NCI-H2107 treated with DMSO at 0.1 percent for 48 hours (cell line): ENCODE data around the gene GRXCR2.
"Not testable (repeated sequence)": the region's sequence is repeated elsewhere in the genome, so short reads cannot be mapped to it uniquely, and the experiment has no call there.

Experiments used
- DNase-seq: peaks from one replicate; lab custom pipeline; 2025; ENCODE audit not compliant: unreplicated experiment; lab: John Stamatoyannopoulos, UW

GRXCR2 gene

DNA sequence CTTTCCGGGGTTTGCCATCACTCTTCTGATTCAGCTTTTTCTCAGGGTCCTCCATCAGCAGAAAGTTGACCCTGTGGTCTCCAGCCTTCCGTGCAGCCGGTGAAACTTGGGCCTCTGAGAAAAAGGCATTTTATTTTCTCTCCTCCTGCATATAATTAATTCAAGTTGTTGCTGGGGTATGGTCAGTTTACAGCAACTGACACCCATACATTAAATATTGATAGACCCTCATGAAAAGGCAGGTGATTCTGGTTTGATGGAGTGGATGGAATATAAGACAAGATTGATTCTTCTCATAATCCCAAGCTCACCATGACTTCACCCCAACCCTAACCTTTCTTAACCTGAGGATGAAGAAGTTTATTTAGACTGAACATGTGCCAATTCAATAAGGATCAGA lies at the start of gene GRXCR2:
Gene GRXCR2, minus strand, starts transcription at position 101 of the 400 bp plus-strand sequence. Its CDS starts 46 bp downstream, at position 55.
- DNase-seq = no peak

DNA sequence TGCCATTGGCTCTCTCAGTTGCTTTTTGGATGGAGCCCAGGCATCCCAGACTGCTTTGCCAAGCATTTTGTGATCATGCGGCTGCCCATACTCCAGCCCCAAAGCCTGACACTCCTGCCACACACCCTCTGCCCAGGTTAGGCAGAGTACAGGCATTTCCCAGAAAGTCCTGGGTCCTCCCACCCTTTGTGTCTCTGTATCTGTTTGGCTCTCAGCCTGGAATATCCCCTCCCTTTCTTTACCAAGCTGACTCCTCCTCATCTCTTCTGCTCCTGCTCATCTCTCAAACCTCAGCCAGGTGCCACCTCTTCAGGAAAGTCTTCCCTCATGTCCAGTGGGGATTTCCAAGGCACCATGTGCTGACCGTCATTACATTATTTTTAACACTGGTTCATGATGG lies 49.2 kb upstream of the GRXCR2 start:
- no peak for DNase-seq

GRCh38 chr5:145921211-145921610 lies 48.4 kb upstream of the GRXCR2 start:
- no peak for DNase-seq

GRCh38 chr5:145920542-145921210 lies 47.9 kb upstream of the GRXCR2 start:
- no peak for DNase-seq

DNA sequence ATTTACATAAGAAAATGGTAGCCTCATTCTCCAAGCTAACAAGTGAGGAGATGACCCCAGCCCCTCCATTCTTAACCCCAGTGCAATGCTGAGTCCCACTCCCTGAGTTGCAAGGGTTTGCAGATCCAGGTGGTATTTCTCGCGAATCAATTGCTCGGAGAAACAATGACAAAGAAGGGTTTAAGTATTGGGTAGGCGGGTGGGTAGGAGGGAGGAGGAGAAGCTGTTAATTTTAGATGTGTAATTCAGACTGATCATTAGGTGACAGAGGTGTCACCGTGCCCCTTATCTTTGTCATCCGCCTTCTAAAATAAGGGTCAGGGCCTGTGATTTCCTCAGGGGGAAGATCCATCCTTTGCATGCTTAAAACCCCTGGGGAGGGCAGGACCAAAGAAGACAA lies 46.6 kb upstream of the GRXCR2 start:
- no peak for DNase-seq

GRCh38 chr5:145918397-145918796 lies 45.6 kb upstream of the GRXCR2 start:
- DNase-seq = no peak

- DNase-seq = no peak
These were observed 44.5 kb upstream of the GRXCR2 start for GRCh38 chr5:145917288-145917687.

GRCh38 chr5:145915970-145916638 lies 43.3 kb upstream of the GRXCR2 start:
- no peak for DNase-seq

DNA sequence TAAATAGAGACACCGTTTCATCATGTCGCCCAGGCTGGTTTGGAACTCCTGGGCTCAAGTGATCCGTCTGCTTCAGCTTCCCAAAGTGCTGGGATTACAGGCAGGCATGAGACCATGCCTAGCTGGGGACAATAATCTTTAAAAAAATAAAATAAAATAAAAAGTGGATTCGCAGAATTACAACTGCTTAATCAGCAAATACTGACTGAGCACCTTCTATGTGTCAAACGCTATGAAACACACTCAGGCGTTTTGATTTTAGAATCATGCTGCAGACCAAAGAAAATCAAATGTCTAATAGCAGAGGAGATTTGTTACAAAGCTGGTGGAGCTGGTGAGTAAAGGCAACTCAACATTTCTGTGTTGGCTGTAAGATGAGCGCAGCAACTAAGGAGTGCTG lies 40.9 kb upstream of the GRXCR2 start:
- no peak for DNase-seq

GRCh38 chr5:145912594-145912993 lies 39.8 kb upstream of the GRXCR2 start:
- no peak for DNase-seq

- DNase-seq = no peak
These were observed 39.2 kb upstream of the GRXCR2 start for GRCh38 chr5:145912019-145912418.

DNA sequence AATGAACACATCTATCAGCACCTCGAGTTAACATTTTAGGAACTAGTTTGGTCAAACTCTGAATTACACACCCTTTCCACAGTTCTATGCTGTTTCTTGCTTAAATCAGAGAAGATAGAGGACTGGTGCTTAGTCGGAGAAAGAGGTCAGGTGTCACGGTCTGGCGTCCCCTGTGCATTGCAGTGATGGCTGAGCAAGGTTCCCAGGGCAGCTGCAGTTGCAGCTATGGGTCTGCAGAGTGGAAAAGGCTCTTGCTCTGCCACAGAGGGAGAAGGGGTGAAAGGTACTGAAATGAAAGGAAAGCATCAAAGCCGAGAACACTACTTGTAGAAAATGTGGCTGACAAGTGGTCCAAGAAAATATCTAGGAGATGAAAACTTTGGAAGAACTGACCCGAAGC lies 38.4 kb upstream of the GRXCR2 start:
- DNase-seq = no peak

- DNase-seq = no peak
These were observed 35.6 kb upstream of the GRXCR2 start for GRCh38 chr5:145908206-145908960.

DNA sequence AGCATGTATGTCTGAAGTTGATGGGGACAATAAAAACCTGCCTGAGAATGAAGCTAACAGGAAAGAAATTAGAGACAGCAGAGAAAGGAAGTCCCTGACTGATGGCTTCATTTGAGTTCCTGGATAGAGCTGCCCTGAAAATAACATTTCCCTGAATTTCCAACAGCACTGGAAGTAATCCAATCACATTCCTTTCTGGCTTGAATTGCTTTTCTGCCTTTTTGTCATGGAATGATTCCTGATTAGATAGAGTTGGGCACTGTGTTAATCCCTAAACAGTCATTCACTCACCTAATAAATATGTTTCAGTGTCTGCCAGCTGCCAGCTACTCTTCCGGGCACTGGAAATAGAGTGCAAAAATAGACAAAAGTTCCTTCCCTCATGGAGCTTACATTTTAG lies 33.6 kb upstream of the GRXCR2 start:
- DNase-seq = no peak

- no peak for DNase-seq
These were observed 31.9 kb upstream of the GRXCR2 start for GRCh38 chr5:145904743-145905142.

DNA sequence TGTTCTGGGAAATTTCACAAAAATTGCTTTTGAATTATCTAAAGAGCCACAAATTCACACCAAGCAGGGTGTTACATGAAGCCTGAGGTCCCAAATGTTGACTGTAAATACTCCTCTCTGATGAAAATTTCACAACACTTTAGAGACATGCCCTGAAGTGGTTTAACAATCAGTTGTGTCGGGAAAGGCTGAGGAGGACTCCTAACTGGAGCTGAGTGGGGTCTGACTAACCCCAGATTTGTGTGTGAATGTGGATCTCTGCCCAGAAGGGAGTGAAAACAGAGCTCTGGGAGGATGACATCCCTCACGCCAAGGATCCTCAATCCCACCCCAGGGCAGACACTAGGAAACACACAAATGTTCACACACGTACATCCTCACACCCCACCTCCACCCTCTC lies 31.1 kb upstream of the GRXCR2 start:
- no peak for DNase-seq

- DNase-seq = no peak
These were observed 30.3 kb upstream of the GRXCR2 start for GRCh38 chr5:145903113-145903512.

DNA sequence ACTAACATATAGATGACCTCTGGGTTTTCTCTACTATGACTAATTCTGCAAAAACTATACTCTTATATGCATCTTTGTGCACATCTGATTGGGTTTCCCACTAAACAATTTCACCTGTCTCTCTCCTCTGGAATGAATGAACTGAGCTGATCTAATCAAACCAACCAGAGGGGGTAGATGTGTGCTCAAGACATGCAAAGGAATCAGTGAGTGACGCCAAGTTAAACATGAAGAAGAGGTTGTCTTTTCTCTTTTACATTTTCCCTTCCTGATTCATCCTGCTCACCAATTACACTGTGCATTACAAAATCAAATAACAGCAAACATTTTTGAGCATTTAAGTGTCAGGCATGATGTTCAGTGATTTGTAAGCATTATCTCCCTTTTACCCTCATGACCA lies 29.6 kb upstream of the GRXCR2 start:
- no peak for DNase-seq

GRCh38 chr5:145898171-145898570 lies 25.4 kb upstream of the GRXCR2 start:
- DNase-seq = no peak

GRCh38 chr5:145891378-145891777 lies 18.6 kb upstream of the GRXCR2 start:
- not testable (repeated sequence) for DNase-seq

DNA sequence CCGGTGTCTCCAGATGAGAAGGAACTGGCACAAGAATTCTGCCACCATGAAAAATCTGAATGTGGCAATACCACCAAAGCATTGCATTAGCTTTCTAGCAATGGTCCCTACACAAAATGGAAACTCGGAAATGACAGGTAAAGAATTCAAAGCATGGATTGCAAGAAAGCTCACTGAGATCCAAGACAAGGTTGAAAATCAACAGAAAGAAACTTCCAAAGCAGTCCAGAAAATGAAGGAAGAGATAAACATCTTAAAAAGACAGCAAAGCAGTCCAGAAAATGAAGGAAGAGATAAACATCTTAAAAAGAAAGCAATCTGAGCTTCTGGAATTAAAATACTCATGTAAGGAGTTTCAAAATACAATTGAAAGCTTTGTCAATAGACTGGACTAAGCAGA lies 16.8 kb upstream of the GRXCR2 start:
- no peak for DNase-seq

DNA sequence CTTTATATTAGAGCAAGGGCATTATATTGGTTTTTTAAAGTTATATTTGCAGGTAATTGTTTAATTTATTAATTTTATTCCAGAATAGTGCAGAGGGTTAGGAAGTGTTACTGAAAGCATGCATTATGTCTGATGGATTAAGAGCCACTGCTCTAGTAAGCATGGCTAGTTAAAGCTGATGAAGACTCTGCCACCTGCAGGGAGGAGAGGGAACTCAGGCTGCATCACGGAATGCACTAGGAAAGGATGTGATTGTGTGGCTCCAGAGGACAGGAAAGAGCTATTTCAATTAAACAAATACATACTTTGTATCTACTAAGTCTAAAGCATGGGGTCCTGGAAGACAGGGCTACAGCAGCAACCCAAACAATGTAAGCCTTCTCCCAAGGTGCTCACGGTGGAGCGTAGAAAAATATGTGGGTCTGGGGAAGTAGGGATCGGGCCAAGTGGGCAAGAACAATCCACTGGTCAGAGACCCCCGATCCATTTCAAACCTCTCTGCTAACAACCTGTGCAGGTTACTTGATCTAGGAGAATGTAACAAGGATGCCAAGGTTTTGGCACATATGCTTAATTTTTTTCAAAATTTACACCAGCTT lies 15.3 kb upstream of the GRXCR2 start:
- no peak for DNase-seq
